Cardiac fibroblast (primary cell): ENCODE data around the gene XRCC6.

Experiments
- DNase-seq, 2 donors: peaks; one replicate each; pipeline versions ENCODE4 v3.0.0 to v3.0.0-alpha.2; 2010; ENCODE audit warnings: low read depth in 2 of 2
- H3K4me3 ChIP-seq, 2 donors: replicated peaks in 1 of 2; 1 replicate in 1 of 2; 2 replicates in 1 of 2; pipeline ENCODE4 v1.5.1; 2011; ENCODE audit warnings: low read depth in 2 of 2, low read length in 2 of 2, mild to moderate bottlenecking in 2 of 2, moderate library complexity in 1 of 2
- TF ChIP-seq, protein P1 (sequence below): IDR thresholded peaks from one replicate; pipeline ENCODE4 v1.5.1; 2011; ENCODE audit warnings: low read depth, mild to moderate bottlenecking, low read length, inconsistent platforms

XRCC6 gene

GRCh38 chr22:41638124-41638523, 17.0 kb downstream of the XRCC6 start:
- no peak for DNase-seq
- TF ChIP-seq, protein P1, sequence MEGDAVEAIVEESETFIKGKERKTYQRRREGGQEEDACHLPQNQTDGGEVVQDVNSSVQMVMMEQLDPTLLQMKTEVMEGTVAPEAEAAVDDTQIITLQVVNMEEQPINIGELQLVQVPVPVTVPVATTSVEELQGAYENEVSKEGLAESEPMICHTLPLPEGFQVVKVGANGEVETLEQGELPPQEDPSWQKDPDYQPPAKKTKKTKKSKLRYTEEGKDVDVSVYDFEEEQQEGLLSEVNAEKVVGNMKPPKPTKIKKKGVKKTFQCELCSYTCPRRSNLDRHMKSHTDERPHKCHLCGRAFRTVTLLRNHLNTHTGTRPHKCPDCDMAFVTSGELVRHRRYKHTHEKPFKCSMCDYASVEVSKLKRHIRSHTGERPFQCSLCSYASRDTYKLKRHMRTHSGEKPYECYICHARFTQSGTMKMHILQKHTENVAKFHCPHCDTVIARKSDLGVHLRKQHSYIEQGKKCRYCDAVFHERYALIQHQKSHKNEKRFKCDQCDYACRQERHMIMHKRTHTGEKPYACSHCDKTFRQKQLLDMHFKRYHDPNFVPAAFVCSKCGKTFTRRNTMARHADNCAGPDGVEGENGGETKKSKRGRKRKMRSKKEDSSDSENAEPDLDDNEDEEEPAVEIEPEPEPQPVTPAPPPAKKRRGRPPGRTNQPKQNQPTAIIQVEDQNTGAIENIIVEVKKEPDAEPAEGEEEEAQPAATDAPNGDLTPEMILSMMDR: no peak
- no peak overlapping the region for H3K4me3 ChIP-seq

- H3K4me3 ChIP-seq: no peak overlapping the region
- no peak for DNase-seq
- TF ChIP-seq, protein P1: no peak
Observed at GRCh38 chr22:41638748-41639147, 17.7 kb downstream of the XRCC6 start.

DNA sequence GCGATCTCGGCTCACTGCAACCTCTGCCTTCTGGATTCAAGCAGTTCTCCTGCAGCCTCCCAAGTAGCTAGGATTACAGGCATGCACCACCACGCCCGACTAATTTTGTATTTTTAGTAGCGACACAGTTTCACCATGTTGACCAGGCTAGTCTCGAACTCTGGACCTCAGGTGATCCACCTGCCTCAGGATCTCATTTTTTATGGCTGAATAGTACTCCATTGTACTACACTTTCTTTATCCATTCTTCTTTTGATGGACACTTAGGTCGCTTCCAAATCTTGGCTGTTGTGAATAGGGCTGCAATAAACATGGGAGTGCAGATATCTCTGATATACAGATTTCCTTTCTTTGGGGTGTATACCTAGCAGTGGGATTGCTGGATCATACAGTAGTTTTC, 20.8 kb downstream of the XRCC6 start:
- TF ChIP-seq, protein P1: no peak
- H3K4me3 ChIP-seq: no peak overlapping the region

DNA sequence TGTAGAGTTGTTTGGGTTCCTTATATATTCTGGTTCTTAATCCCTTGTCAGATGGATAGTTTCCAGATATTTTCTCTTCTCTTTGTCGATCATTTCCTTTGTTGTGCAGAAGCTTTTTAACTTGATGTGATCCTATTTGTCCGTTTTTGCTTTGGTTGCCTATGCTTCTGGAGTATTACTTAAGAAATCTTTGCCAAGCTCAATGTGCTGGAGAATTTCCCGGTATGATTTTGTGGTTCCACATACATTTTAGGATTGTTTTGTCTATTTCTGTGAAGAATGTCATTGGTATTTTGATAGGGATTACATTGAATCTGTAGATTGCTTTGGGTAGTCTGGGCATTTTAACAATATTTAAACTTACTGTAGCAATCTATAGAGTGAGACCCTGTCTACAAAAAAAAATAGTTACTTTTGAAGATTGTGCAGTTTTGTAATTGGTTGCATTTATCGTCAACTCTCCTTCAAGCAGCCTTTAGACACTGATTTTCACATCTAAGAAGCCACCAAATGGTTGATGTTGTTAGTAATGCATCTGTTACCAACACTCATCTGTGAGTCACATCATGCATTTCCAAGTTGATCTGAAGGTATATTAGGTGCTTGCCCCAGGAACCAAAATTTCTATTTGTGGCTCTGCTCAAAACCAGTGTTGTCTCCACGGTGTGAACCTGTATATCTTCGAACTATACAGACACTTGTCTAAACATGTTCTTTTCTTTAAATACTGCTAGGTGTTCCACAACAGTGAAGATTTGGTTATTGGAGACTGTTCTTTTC, 21.4 kb downstream of the XRCC6 start:
- DNase-seq: no peak
- TF ChIP-seq, protein P1: no peak
- no peak overlapping the region for H3K4me3 ChIP-seq

More for the DNA sequence above, 20.8 kb downstream of the XRCC6 start:
- DNase-seq: no peak

- TF ChIP-seq, protein P1: no peak
- no peak overlapping the region for H3K4me3 ChIP-seq
- DNase-seq: no peak
Observed at GRCh38 chr22:41647771-41648170, 26.7 kb downstream of the XRCC6 start.

DNA sequence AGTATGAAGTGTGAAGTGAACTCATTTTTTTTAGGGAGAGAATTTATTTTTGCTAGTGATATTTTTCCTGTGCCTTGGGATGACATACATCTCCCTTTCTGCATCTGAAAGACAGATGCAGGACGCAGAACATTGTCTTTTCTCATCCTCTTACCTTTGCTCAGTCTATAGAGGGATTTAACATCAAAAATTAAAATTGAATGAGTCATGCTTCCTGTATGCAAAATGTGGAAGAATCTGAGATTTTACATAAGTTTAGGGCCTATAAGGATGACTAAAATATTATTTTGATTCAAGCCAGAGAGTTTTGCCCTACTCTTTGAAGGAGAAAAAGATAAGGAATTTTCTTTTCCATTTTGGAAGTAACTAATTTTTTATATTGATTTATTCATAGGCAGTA, 27.3 kb downstream of the XRCC6 start:
- DNase-seq: no peak
- TF ChIP-seq, protein P1: no peak
- no peak overlapping the region for H3K4me3 ChIP-seq

DNA sequence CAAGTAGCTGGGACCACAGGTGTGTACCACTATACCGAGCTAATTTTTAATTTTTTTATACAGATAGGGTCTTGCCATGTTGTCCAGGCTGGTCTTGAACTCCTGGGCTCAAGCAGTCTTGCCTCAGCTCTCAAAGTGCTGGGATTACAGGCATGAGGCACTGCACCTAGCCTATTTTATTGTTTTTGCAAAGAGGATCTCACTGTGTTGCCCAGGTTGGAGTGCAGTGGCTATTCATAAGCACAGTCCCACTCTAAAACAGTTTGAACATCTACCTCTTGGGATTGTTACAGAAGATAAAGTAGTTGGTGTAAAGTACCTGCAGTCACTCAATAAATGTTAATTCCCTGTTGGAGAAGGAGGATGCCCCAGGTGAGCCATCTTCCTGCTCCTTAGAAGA, 29.1 kb downstream of the XRCC6 start:
- no peak overlapping the region for H3K4me3 ChIP-seq
- TF ChIP-seq, protein P1: no peak
- no peak for DNase-seq
